ENCODE measurements around the gene C19orf53.

C19orf53 gene

GRCh38 chr19:13796301-13797057 is 22.2 kb downstream of the C19orf53 start:
- DNase-seq = peak; percentile 39

- DNase-seq = no peak
These were observed 22.8 kb downstream of the C19orf53 start for GRCh38 chr19:13797058-13797440.

- no peak for DNase-seq
These were observed 23.6 kb downstream of the C19orf53 start for GRCh38 chr19:13797870-13798269.

GRCh38 chr19:13799669-13800068 is 25.4 kb downstream of the C19orf53 start:
- no peak for DNase-seq

- DNase-seq = no peak
These were observed 28.8 kb downstream of the C19orf53 start for GRCh38 chr19:13803038-13803437.

GRCh38 chr19:13804830-13805683 is 30.8 kb downstream of the C19orf53 start:
- no peak for DNase-seq

GRCh38 chr19:13806728-13807127 is 32.5 kb downstream of the C19orf53 start:
- no peak for DNase-seq

GRCh38 chr19:13807421-13808021 is 33.3 kb downstream of the C19orf53 start:
- no peak for DNase-seq

GRCh38 chr19:13808856-13809255 is 34.6 kb downstream of the C19orf53 start:
- no peak for DNase-seq

GRCh38 chr19:13812544-13812943 is 38.3 kb downstream of the C19orf53 start:
- no peak for DNase-seq

GRCh38 chr19:13813147-13813546 is 38.9 kb downstream of the C19orf53 start:
- DNase-seq = no peak

- DNase-seq = no peak
These were observed 40.3 kb downstream of the C19orf53 start for GRCh38 chr19:13814550-13814949.

- DNase-seq = no peak
These were observed 42.9 kb downstream of the C19orf53 start for GRCh38 chr19:13817018-13817614.

GRCh38 chr19:13817615-13818371 is 43.5 kb downstream of the C19orf53 start:
- DNase-seq = no peak

- no peak for DNase-seq
These were observed 45.0 kb downstream of the C19orf53 start for GRCh38 chr19:13819238-13819637.

GRCh38 chr19:13821292-13821691 is 47.0 kb downstream of the C19orf53 start:
- DNase-seq = no peak

GRCh38 chr19:13823256-13823655 is 49.0 kb downstream of the C19orf53 start:
- DNase-seq = no peak

GRCh38 chr19:13823901-13824300 is 49.6 kb downstream of the C19orf53 start:
- no peak for DNase-seq

- DNase-seq = no peak
These were observed 50.4 kb downstream of the C19orf53 start for GRCh38 chr19:13824703-13825102.

GRCh38 chr19:13825489-13826441 is 51.5 kb downstream of the C19orf53 start:
- no peak for DNase-seq

- no peak for DNase-seq
These were observed 52.5 kb downstream of the C19orf53 start for GRCh38 chr19:13826652-13827235.

Data from GOT3 (cell line).